Activated CD4-positive, CD25-positive, alpha-beta regulatory T cell treated with anti-CD3 and anti-CD28 coated beads, Interleukin-2, amount 50 U/mL, for 72 hours (primary cell): ENCODE results near the gene MTERF4.
A peak's percentile ranks its signal among the peaks of the same experiment; 100 is the strongest.

ENCODE experiments used
- DNase-seq: peaks from one replicate; pipeline ENCODE4 v3.0.0; 2021

The MTERF4 gene

DNA sequence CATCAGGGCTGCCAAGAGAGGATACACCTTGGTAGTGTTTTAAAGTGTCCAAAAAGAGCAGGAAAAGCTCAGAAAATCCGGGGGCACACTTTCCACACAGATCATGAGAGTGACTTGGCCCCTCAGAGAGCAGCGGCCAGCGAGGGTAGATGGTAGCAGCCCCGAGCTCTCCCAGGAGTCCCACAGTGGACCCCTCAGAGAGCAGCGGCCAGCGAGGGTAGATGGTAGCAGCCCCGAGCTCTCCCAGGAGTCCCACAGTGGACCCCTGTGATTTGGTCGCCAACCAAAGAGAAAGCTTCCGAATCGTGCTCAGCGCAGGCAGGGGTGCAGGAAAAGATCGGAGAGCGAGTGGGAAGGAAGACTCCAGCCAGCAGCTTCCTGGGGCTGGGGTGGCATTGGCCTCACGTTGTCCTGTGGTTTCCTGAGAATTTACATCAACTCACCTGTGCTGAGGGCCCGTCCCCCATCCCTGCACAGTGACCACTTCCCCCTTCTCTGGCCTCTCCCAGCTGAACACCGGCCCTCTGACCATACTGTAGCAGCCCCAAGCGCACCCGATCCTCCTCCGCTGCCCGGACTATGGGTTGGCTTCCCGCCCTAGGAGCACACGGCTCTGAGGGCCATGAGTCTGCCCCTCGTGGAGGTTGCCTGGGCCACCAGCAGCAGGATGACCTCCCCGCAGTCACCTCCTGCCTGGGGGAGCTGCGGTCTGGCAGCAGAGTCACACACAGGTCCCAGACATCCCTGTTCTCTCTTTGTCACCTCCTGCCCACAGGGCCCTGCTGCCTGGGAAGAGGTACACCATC lies 33.7 kb downstream of the MTERF4 start:
- no peak for DNase-seq

- DNase-seq: no peak
Measured at GRCh38 chr2:241067501-241068135, 34.5 kb downstream of the MTERF4 start.

DNA sequence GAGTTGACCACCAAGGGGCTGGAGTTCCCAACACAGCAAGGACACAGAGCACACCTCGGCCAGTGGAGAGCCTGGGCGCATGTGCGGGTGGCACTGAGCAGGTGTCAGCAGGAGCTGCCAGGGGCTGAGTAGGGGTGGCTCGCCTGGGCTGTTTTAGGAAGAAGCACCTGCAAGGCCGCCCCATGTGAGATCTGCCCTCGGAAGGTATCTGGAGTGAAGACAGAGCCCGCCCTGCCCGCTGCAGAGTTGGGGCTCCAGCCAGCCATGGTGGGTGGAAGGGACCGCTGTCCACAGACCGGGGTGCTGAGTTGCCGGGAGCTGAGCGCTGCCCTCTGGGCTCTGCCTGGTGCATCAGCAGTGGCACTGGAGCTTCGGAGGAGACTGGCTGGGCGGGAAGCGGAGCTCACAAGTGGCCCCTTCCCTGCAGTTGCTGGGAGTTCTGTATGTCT lies 35.2 kb downstream of the MTERF4 start:
- DNase-seq: no peak

DNA sequence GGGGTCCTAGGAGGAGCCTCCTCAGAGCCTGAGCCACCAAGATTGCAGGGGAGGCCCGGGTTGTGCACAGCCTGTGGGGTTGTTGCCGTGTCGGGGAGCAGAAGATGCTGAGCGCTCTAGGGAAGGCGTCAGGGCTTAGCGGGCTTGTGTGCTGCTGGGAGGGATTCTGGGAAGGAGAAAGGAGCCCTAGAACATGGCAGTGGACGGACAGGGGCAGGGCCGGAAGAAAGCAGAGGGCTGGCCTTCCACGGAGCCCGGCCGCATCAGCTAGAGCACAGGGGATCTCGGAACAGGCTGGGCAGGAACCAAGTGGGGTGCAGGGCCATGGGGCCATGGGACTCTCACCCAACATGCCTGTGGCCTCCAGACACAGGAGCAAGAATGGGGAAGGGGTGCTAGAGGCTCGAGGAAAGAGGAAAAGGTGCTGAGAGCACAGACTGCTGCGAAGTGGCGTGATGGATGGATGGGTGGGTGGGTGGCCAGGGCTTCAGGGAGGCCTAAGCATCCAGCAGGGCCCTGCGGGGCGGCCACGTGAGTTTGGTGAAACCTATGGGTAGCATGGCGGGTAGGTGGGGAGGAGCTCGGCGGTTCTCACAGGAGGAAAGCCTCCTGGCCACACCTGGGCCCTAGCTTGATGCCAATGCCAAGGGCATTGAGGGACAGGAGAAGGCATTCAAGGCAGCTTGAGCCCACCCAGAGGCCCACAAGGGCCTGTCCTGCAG lies 35.8 kb downstream of the MTERF4 start:
- no peak for DNase-seq

DNA sequence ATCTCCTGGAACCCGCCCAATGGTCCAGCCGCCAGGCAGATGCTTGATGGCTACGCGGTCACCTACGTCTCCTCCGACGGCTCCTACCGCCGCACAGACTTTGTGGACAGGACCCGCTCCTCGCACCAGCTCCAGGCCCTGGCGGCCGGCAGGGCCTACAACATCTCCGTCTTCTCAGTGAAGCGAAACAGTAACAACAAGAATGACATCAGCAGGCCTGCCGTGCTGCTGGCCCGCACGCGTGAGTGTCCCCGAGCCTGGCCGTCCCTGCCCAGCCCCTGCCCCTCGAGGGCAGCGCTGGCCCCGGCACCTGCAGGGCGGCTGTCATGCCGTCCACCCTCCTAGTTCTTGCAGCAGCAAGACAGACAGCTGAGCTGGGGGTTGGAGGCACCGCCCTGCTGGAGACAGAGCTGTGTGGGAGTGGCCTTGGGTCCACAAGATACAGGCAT lies 36.7 kb downstream of the MTERF4 start:
- DNase-seq: no peak

DNA sequence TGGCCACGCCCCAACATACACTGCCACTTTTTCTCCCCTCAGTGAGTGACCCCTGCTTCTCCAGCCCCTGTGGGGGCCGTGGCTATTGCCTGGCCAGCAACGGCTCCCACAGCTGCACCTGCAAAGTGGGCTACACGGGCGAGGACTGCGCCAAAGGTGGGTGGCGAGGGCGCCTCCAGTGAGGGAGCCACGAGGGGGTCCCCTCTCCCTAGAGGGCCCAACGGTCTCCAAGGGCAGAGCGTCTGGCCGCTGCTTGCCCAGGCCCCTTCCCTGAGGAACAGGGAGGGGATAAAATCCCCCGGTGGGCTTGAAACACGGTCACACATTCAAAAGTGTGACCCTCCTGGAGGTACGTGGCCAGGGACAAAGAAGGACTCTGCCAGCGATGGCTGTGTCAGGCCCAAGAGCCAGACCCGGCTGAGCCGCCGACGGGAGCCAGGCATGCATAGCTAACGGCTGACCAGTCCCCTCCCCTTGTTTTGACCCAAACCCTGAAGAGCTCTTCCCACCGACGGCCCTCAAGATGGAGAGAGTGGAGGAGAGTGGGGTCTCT lies 37.2 kb downstream of the MTERF4 start:
- DNase-seq: no peak

- DNase-seq: peak; percentile 42
Measured at GRCh38 chr2:241064008-241064801, 37.9 kb downstream of the MTERF4 start.

DNA sequence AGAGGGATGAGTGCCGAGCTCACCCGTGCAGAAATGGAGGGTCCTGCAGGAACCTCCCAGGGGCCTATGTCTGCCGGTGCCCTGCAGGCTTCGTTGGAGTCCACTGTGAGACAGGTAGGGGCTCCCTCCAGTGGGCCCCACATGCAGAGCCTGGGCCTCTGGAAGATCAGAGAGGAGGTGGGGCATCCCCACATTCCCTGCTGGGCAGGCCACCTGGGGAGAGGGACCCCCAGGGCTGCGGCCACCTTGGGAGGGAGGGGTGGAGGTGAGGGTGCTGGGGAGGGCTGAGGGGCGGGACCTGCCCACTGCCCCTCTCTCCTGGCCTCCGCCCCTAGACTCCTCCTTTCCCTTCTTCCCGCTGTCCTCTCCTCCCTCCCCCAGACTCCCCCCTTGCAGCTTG lies 38.5 kb downstream of the MTERF4 start:
- no peak for DNase-seq

DNA sequence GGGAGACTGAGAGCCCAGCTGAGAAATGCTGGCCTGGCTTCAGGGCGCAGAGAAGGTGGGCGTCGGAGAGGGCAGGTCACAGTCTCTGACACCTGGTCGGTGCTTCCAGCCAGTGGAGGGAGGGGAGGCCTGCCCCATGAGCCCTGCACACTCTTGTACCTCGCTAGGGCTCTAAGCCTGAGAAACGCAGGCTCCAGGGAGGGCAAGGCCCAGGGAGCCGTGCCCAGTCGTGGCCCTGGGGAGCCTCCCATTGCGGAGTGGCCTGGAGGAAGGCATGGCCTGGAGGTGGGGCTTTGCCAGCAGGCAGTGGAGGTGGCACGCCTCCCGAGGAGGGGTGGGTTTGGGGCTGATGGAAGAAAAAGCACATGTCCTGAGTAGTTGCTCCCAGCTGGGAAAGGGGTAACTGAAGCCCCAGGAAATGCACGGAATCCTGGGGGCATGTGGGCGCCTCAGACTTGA lies 39.0 kb downstream of the MTERF4 start:
- no peak for DNase-seq

DNA sequence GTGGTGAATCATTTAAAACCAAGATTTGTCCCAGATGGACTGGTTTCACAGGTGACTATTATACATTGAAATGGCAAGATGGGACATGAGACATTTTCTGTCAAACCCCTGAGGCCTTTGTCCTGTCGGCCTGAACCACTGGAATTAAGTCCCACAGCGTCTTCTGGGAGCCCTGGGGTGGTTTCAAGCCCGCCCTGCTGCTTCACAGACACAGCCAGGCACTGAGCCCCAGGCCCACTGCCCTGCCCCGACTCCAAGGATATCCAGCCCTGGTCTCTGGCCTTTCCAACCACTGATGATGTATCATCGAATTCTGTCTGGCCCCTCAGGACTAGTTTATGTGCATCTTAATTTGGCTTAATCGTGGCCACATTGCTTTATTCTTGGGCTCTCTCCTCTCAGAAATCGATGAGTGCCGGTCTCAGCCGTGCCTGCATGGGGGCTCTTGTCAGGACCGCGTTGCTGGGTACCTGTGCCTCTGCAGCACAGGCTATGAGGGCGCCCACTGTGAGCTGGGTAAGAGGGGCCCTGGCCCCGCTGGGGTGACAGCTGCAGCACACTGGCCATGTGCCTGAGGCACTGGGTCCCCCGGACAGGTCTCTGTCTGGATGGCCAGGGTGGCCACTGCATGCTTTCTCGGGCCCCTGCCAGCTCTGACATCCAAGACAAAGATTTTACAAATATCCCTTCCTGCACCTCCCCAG lies 39.5 kb downstream of the MTERF4 start:
- no peak for DNase-seq

DNA sequence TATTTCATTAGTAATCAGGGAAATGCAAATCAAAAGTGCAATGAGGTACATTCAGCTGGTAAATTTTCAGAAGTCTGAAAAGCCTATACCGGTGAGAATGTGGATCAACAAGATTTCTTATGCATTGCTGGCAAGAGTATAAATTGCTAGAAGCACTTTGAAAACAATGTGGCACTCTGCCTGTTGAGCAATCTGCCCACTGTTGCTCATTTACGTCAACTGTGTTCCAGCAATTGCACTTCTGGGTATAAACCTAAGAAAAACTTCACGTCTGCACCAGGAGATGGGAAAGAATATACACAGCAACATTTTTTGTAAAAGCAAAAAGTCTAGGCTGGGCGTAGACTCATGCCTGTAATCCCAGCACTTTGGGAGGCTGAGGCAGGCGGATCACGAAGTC lies 40.8 kb downstream of the MTERF4 start:
- DNase-seq: no peak

DNA sequence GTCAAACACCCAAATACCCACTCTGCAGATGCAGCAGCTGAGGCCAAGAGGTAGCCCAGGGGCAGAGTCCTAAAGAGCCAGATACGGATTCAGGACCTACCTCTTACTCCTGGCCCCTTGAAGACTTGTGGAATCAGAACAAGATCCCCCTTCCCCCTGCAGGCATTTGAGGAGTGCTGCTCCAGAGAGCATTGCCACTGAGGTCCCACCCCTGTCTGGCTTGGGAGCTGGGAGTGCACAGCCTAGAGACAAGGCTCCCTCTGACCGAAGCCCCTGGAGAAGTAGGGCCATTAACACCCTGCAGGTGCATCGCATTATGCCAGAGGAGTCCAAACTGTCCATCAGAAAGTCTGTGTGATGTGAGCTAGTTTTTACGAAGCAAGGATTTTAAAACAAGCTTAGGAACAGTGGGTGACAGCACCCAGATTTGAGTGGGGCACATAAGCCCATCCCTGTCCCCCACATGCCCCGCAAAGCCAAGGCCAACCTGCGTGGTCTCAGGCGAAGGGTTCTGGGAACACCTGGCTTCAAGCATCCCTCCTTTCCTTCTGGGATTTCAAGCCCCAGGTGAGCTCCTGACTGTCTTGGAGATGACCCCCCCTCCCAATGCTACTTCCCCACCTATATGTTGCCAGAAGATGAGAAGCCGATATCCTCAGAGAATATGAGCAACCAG lies 48.4 kb downstream of the MTERF4 start:
- DNase-seq: no peak

GRCh38 chr2:241052677-241053360 lies 49.3 kb downstream of the MTERF4 start:
- no peak for DNase-seq

DNA sequence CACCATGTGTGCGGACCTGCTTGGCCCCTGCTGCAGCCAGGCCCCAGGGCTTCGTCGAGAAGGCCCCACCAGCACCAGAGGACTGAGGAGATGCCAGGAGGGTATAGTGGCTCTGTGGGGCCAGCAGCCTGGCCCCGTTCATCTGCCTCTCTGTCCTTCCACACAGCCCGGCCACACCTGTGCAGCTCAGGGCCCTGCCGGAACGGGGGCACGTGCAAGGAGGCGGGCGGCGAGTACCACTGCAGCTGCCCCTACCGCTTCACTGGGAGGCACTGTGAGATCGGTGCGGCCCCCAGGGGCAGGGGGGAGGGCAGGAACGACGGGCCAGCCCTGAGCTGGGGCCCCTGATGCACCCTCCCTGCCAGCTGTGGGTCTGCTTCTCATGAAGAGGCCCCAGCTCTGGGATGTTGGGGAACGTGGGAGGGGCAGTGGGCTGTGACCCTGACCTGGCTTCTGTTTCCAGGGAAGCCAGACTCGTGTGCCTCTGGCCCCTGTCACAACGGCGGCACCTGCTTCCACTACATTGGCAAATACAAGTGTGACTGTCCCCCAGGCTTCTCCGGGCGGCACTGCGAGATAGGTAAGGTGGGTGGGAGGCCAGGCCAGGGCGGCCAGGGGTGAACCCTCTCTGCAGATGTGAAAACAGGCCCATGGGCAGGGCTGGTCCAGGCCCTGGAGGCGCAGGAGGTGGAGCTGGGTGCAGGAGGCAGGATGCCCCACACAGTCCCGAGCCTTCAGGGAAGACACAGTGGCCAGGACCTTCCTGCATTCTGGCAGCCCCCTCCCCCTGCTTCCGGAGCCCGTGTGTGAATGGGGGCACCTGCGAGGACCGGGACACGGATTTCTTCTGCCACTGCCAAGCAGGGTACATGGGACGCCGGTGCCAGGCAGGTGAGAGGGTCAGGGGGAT lies 50.3 kb downstream of the MTERF4 start:
- peak; percentile 26 for DNase-seq

GRCh38 chr2:241050624-241051577 lies 51.2 kb downstream of the MTERF4 start:
- no peak for DNase-seq

DNA sequence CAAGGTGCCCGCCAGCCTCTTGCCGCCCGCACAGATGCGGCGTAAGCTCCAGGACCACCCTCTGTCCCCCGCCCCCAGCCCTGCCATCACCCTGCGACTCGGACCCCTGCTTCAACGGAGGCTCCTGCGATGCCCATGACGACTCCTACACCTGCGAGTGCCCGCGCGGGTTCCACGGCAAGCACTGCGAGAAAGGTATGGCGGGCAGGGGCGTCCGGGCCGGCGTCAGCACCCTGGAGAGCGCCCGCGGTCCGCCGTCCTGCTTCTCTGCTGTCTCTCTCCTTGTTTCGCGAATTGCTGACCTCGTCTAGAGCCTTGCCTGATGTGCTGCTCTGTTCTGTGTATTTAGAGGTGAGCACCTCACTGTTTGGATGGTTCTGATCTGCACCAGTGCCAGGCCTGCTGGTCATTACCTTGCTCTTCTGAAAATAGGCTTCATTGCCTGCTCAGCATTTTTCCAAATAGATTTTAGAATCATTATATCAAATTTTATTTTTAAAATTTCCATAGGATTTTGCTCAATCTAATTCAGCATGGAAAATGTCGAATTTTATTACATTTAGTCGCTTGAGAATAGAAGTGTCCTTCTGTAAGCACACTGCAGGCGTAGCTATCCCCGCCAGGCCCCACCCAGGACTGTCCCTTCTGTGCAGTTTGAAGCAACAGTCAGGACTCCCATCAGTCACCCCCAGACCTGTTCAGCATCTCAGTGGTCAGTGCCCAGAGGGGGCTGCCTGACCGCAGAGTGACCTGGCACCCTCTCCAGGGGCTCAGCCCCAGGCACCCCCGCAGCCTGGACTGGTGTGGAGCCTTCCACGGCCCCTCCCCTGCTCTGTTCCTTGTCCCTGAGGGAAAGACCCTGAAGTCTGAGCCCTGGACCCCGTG lies 52.1 kb downstream of the MTERF4 start:
- peak; percentile 28 for DNase-seq

DNA sequence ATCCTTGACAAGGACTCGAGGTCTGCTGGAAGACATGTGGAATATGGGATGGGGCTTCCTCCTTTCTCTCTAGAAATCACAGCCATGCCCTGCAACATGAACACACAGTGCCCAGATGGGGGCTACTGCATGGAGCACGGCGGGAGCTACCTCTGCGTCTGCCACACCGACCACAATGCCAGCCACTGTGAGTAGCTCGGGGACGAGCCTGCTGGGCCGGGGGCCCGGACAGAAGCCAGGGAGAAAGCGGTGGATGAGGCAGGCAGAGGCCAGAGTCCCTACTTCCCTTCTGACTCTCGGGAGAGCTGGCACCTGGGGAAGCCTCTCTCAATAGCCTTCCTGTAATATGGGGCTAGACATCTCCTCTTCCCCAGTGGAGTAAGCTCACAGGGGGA lies 53.1 kb downstream of the MTERF4 start:
- DNase-seq: no peak
